ENCODE data around the gene WIPF3. TPM values are rescaled to one million over a fixed set of nuclear protein-coding genes. Genes with fewer than 3 reads are reported as not detected.

WIPF3 gene
- total RNA-seq, 2 experiments from 2014 or later: not detected

- no peak for DNase-seq
- H3K4me3 ChIP-seq (ENCODE audit: low read length): no peak overlapping the region
- H3K27me3 ChIP-seq (ENCODE audit: control insufficient read depth in 1 of 2, insufficient read depth in 2 of 2, low read length in 2 of 2): no peaks in the 10 kb centered on the region
- Mint-ChIP-seq H3K27ac (no peak overlapping the region), H3K36me3 (ENCODE audit: low read depth) (no peaks in the 10 kb centered on the region), H3K9me3 (no peaks in the 10 kb centered on the region), H3K4me3 (no peak overlapping the region), H3K4me1 (ENCODE audit: low read depth) (no peaks in the 10 kb centered on the region), H3K27me3 (peaks cover 4% of the 10 kb centered on the region)
- H3K9me3 ChIP-seq (ENCODE audit: control insufficient read depth in 1 of 2, insufficient read depth in 1 of 2, low read length in 2 of 2): no peaks in the 10 kb centered on the region
- no peaks in the 10 kb centered on the region for H3K4me1 ChIP-seq (ENCODE audit: insufficient read depth, low read length)
- POLR2A ChIA-PET: no interaction called here
- no peak overlapping the region for H3K27ac ChIP-seq (ENCODE audit: low read depth in 1 of 2, low read length in 2 of 2)
- no peaks in the 10 kb centered on the region for H3K36me3 ChIP-seq (ENCODE audit: insufficient read depth, low read length)
- intact Hi-C loops (cut with DNase I, micrococcal nuclease): loop anchor here (5.0 kb wide), 2 partner anchors 282 to 643 kb away; no protein-coding TSS in a partner anchor
- TF ChIP-seq CTCF (IDR thresholded peaks at IDR 0.05): no peak
- ATAC-seq (ENCODE audit: poor library complexity): no peak
- CTCF ChIA-PET: no interaction called here
These were observed 113.5 kb downstream of the WIPF3 start for GRCh38 chr7:29919790-29920189.

GRCh38 chr7:29920491-29920890 lies 114.2 kb downstream of the WIPF3 start:
- Histone ChIP-seq H3K27me3 (ENCODE audit: control insufficient read depth in 1 of 2, insufficient read depth in 2 of 2, low read length in 2 of 2) (no peaks in the 10 kb centered on the region), H3K4me3 (ENCODE audit: low read length) (no peak overlapping the region), H3K4me1 (ENCODE audit: insufficient read depth, low read length) (no peaks in the 10 kb centered on the region), H3K9me3 (ENCODE audit: control insufficient read depth in 1 of 2, insufficient read depth in 1 of 2, low read length in 2 of 2) (no peaks in the 10 kb centered on the region), H3K36me3 (ENCODE audit: insufficient read depth, low read length) (no peaks in the 10 kb centered on the region), H3K27ac (ENCODE audit: low read depth in 1 of 2, low read length in 2 of 2) (no peak overlapping the region)
- DNase-seq: no peak
- Mint-ChIP-seq H3K36me3 (ENCODE audit: low read depth) (no peaks in the 10 kb centered on the region), H3K9me3 (no peaks in the 10 kb centered on the region), H3K4me1 (ENCODE audit: low read depth) (no peaks in the 10 kb centered on the region), H3K27me3 (peaks cover 2% of the 10 kb centered on the region), H3K27ac (no peak overlapping the region), H3K4me3 (no peak overlapping the region)
- no peak for ATAC-seq (ENCODE audit: poor library complexity)
- ChIA-PET CTCF (interaction anchor here (0.8 to 0.9 kb wide), 2 partner anchors 8 to 9 kb away, joined by 3 read pairs; no protein-coding TSS in a partner anchor), POLR2A (no interaction called here)
- TF ChIP-seq CTCF (IDR thresholded peaks at IDR 0.05): no peak
- intact Hi-C loops (cut with DNase I, micrococcal nuclease): loop anchor here (5.0 kb wide), 2 partner anchors 283 to 642 kb away; no protein-coding TSS in a partner anchor

GRCh38 chr7:29921404-29922010 lies 115.2 kb downstream of the WIPF3 start:
- no peaks in the 10 kb centered on the region for H3K9me3 ChIP-seq (ENCODE audit: control insufficient read depth in 1 of 2, insufficient read depth in 1 of 2, low read length in 2 of 2)
- H3K27ac ChIP-seq (ENCODE audit: low read depth in 1 of 2, low read length in 2 of 2): no peak overlapping the region
- CTCF ChIA-PET: interaction anchor here (0.6 to 1.6 kb wide), 6 partner anchors 8 to 643 kb away, joined by 3 to 4 read pairs (median 3); no protein-coding TSS in a partner anchor
- no peaks in the 10 kb centered on the region for H3K36me3 ChIP-seq (ENCODE audit: insufficient read depth, low read length)
- ATAC-seq (ENCODE audit: poor library complexity) (peak; percentile 80), DNase-seq (peak in 9 of 14 experiments; percentile 7 to 65 (median 25))
- no peak overlapping the region for H3K4me3 ChIP-seq (ENCODE audit: low read length)
- Mint-ChIP-seq H3K27me3 (no peaks in the 10 kb centered on the region), H3K27ac (no peak overlapping the region), H3K4me3 (no peak overlapping the region), H3K4me1 (ENCODE audit: low read depth) (no peaks in the 10 kb centered on the region), H3K9me3 (no peaks in the 10 kb centered on the region), H3K36me3 (ENCODE audit: low read depth) (no peaks in the 10 kb centered on the region)
- peak; percentile 91 for TF ChIP-seq CTCF (IDR thresholded peaks at IDR 0.05)
- H3K4me1 ChIP-seq (ENCODE audit: insufficient read depth, low read length): no peaks in the 10 kb centered on the region
- intact Hi-C loops (cut with DNase I, micrococcal nuclease): loop anchor here (5.0 kb wide), 2 partner anchors 284 to 641 kb away; no protein-coding TSS in a partner anchor
- H3K27me3 ChIP-seq (ENCODE audit: control insufficient read depth in 1 of 2, insufficient read depth in 2 of 2, low read length in 2 of 2): no peaks in the 10 kb centered on the region
- POLR2A ChIA-PET: no interaction called here

All from CD4-positive, alpha-beta T cell (primary cell).